Ovary (tissue), 3 donors: ENCODE data around the gene MAJIN.

Experiments used
- POLR2A ChIP-seq: fragments of 450-650 bp; IDR thresholded peaks from one replicate; pipeline ENCODE4 v1.6.1; 2017; ENCODE audit warnings: antibody characterized with exemption, mild to moderate bottlenecking, moderate library complexity
- TF ChIP-seq, protein P1 (sequence below), 3 donors: fragments of 450-650 bp in 2 of 3; fragments of 200-600 bp in 1 of 3; IDR thresholded peaks; one replicate each; pipeline versions ENCODE4 v1.5.1 to v1.8.0; 2016 to 2022; ENCODE audit warnings: antibody characterized with exemption in 3 of 3, mild to moderate bottlenecking in 1 of 3
- donor health status: DM: no; HTN: no; CAD: no.

DNA sequence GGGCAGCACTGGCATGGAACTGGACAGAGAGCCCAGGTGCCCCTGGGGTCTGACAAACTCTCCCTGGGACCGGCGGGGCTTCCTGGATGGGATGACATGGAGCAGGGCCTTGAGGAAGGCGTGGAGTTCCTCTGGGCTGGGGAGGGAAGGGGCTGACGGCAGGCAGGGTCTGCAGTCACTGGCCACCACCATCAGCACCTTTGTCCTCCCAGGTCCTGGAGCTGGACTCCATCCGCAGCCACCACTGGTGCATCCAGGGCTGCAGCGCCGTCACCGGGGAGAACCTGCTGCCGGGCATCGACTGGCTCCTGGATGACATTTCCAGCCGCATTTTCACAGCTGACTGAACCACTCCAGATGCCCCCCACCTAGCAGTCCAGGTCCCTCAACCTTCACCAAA lies 49.6 kb upstream of the MAJIN start:
- TF ChIP-seq, protein P1, sequence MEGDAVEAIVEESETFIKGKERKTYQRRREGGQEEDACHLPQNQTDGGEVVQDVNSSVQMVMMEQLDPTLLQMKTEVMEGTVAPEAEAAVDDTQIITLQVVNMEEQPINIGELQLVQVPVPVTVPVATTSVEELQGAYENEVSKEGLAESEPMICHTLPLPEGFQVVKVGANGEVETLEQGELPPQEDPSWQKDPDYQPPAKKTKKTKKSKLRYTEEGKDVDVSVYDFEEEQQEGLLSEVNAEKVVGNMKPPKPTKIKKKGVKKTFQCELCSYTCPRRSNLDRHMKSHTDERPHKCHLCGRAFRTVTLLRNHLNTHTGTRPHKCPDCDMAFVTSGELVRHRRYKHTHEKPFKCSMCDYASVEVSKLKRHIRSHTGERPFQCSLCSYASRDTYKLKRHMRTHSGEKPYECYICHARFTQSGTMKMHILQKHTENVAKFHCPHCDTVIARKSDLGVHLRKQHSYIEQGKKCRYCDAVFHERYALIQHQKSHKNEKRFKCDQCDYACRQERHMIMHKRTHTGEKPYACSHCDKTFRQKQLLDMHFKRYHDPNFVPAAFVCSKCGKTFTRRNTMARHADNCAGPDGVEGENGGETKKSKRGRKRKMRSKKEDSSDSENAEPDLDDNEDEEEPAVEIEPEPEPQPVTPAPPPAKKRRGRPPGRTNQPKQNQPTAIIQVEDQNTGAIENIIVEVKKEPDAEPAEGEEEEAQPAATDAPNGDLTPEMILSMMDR (IDR thresholded peaks at IDR 0.05), result no peak
- TF ChIP-seq POLR2A, result no peak
